Smooth muscle cell (in vitro differentiated cells): ENCODE results near the gene CIAO2A. TPM values are rescaled to one million over a fixed set of nuclear protein-coding genes. Genes with fewer than 3 reads are reported as not detected.
"Not testable (repeated sequence)": the region's sequence is repeated elsewhere in the genome, so short reads cannot be mapped to it uniquely, and the experiment has no call there.

Experiments used
- DNase-seq: peaks from one replicate; lab custom pipeline; 2025; ENCODE audit not compliant: unreplicated experiment; lab: John Stamatoyannopoulos, UW
- H2AFZ ChIP-seq: fragments of 200-600 bp; sonication (generic); 2 replicates; pipeline ENCODE4 v1.6.0; 2016; ENCODE audit warnings: antibody characterized with exemption, low read depth, mild to moderate bottlenecking
- H3F3A ChIP-seq: fragments of 200-600 bp; sonication (generic); 2 replicates; pipeline ENCODE4 v1.6.0; 2017; ENCODE audit warnings: antibody characterized with exemption, low read depth
- H3K27ac ChIP-seq: fragments of 200-600 bp; sonication (generic); 2 replicates; pipeline ENCODE4 v1.5.1; 2016; ENCODE audit warnings: low read depth, mild to moderate bottlenecking
- H3K27me3 ChIP-seq: fragments of 200-600 bp; sonication (generic); 2 replicates; pipeline ENCODE4 v1.6.1; 2016; ENCODE audit warnings: low read depth, mild to moderate bottlenecking
- H3K36me3 ChIP-seq: fragments of 200-600 bp; sonication (generic); 2 replicates; pipeline ENCODE4 v1.5.1; 2016; ENCODE audit warnings: low read depth
- H3K4me1 ChIP-seq: fragments of 200-600 bp; sonication (generic); 2 replicates; pipeline ENCODE4 v1.5.1; 2016; ENCODE audit warnings: low read depth
- H3K4me2 ChIP-seq: fragments of 200-600 bp; sonication (generic); 2 replicates; pipeline ENCODE4 v1.6.0; 2016; ENCODE audit warnings: mild to moderate bottlenecking
- H3K4me3 ChIP-seq: fragments of 200-600 bp; sonication (generic); 2 replicates; pipeline ENCODE4 v1.5.1; 2016; ENCODE audit warnings: mild to moderate bottlenecking
- H3K79me2 ChIP-seq: fragments of 200-600 bp; sonication (generic); 2 replicates; pipeline ENCODE4 v1.6.0; 2016; ENCODE audit warnings: low read depth, mild to moderate bottlenecking
- H3K9ac ChIP-seq: fragments of 200-600 bp; sonication (generic); 2 replicates; pipeline ENCODE4 v1.6.0; 2016; ENCODE audit warnings: low read depth
- H3K9me3 ChIP-seq: fragments of 200-600 bp; sonication (generic); replicated peaks from 2 replicates; pipeline ENCODE4 v1.5.1; 2016; ENCODE audit warnings: low read depth
- H4K20me1 ChIP-seq: fragments of 200-600 bp; sonication (generic); 2 replicates; pipeline ENCODE4 v1.6.0; 2016; ENCODE audit warnings: low read depth
- CTCF ChIP-seq: fragments of 200-600 bp; sonication (generic); IDR thresholded peaks from 2 replicates; pipeline ENCODE4 v1.5.1; 2017; ENCODE audit warnings: borderline replicate concordance, mild to moderate bottlenecking, antibody characterized with exemption; ENCODE audit not compliant: insufficient read depth, poor library complexity, severe bottlenecking
- WGBS: methylation state at CpG from one replicate; pipeline ENCODE4 v1.1.7; 2016; ENCODE audit warnings: low lambda C conversion rate; 5-methylcytosine and 5-hydroxymethylcytosine counted together
- polyA plus RNA-seq: library from polyadenylated mRNA; unstranded; fragments of >200 nt; fragmentation: Nextera tagmentation; extraction: Ambion mirVana; gene quantifications from 2 replicates; pipeline ENCODE4 v1.2.1, GENCODE V29; 2016
- total RNA-seq: library from RNA; depleted of rRNA; stranded (reverse); fragments of >200 nt; gene quantifications from 2 replicates; pipeline ENCODE4 v1.2.3, GENCODE V29; 2014

The CIAO2A gene
- total and polyA plus RNA-seq, 2 experiments from 2014 or later = 110 to 123 TPM

GRCh38 chr15:64121614-64122013 is 28.0 kb upstream of the CIAO2A start:
- H3K9ac ChIP-seq = no peak overlapping the region
- WGBS = 97% methylated on average over 4 of the region's 4 CpGs

GRCh38 chr15:64120322-64120721 is 26.7 kb upstream of the CIAO2A start:
- H3K27me3 ChIP-seq = not testable (repeated sequence)

More at GRCh38 chr15:64121614-64122013, 28.0 kb upstream of the CIAO2A start:
- TF ChIP-seq CTCF = no peak
- Histone ChIP-seq H3K79me2 (no peaks in the 10 kb centered on the region), H2AFZ (no peak overlapping the region), H4K20me1 (peaks cover 12% of the 10 kb centered on the region), H3K4me3 (no peak overlapping the region), H3K4me2 (no peak overlapping the region), H3K27ac (no peak overlapping the region), H3K4me1 (no peaks in the 10 kb centered on the region), H3K27me3 (no peaks in the 10 kb centered on the region), H3K36me3 (peaks cover 7% of the 10 kb centered on the region), H3K9me3 (no peaks in the 10 kb centered on the region), H3F3A (no peaks in the 10 kb centered on the region)
- no peak for DNase-seq

GRCh38 chr15:64117759-64118487 is 24.3 kb upstream of the CIAO2A start:
- Histone ChIP-seq H3K27me3 (no peaks in the 10 kb centered on the region), H3F3A (no peaks in the 10 kb centered on the region), H3K9ac (no peak overlapping the region), H3K4me1 (no peaks in the 10 kb centered on the region), H3K79me2 (no peaks in the 10 kb centered on the region), H3K36me3 (peaks cover 7% of the 10 kb centered on the region), H3K4me3 (no peak overlapping the region), H3K4me2 (no peak overlapping the region), H3K27ac (no peak overlapping the region), H2AFZ (no peak overlapping the region), H3K9me3 (no peaks in the 10 kb centered on the region), H4K20me1 (peaks cover 25% of the 10 kb centered on the region)
- no peak for TF ChIP-seq CTCF
- no peak for DNase-seq
- 98% methylated on average over 5 of the region's 5 CpGs for WGBS

More at GRCh38 chr15:64120322-64120721, 26.7 kb upstream of the CIAO2A start:
- not testable (repeated sequence) for H3K36me3 ChIP-seq, H3K9me3 ChIP-seq, H3K79me2 ChIP-seq, H3K27ac ChIP-seq, DNase-seq, H3K4me3 ChIP-seq, H2AFZ ChIP-seq, H3K9ac ChIP-seq, H3K4me2 ChIP-seq, H3K4me1 ChIP-seq, H3F3A ChIP-seq
- WGBS = 100% methylated on average over 2 of the region's 2 CpGs
- H4K20me1 ChIP-seq = peaks cover 22% of the 10 kb centered on the region

GRCh38 chr15:64112904-64113303 is 19.3 kb upstream of the CIAO2A start:
- H2AFZ ChIP-seq = no peak overlapping the region
- no peak for DNase-seq
- H3K4me2 ChIP-seq = no peak overlapping the region
- H3K9me3 ChIP-seq = no peaks in the 10 kb centered on the region
- H3K27me3 ChIP-seq = no peaks in the 10 kb centered on the region
- no peak overlapping the region for H3K27ac ChIP-seq
- peaks cover 75% of the 10 kb centered on the region for H4K20me1 ChIP-seq
- no peak overlapping the region for H3K4me3 ChIP-seq
- peaks cover 3% of the 10 kb centered on the region for H3K36me3 ChIP-seq
- no peaks in the 10 kb centered on the region for H3K4me1 ChIP-seq
- 100% methylated on average over 1 of the region's 1 CpG for WGBS
- peaks cover 33% of the 10 kb centered on the region for H3K79me2 ChIP-seq
- no peak overlapping the region for H3K9ac ChIP-seq
- TF ChIP-seq CTCF = no peak
- H3F3A ChIP-seq = no peaks in the 10 kb centered on the region
